Right forelimb (tissue), 1 donor: ENCODE data around the gene YIPF5.

ENCODE experiments used
- DNase-seq: peaks from one replicate; pipeline ENCODE4 v3.0.0-alpha.2; 2018

Gene YIPF5

DNA sequence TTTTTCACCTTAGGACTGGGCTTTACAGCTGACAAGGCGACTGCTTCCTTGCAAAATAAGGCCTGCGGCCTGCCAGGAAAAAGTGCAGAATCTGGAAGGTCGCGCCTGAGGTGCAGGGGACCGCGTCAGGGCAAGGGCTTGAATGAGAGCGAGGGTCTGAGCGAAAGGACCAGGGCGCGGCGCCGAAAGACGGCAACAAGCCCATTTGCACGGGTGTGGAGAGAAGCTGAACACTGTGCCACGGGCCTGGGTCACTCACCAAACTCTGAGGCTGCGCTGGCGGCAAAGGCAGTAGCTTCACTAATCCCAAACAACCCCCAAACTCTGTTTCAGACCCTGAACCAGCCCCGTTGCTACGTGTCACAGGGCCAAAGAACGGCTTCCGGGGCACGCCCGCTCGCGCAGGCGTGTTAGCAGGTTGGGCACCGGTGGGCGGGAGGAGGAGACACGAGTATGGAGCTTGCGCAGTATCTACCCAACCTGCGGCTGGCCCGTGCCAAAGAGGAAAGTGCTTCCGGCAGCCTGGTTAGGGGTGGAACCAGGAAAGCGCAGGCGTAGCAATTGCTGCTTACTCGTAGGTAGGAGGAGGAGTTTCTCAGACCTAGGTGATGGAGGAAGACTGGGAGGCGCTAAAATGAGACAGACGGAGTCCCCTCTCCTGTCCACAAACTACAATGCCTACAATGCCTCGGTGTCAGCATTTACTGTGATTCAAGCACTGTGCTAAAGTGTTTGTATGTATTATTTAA lies at the start of gene YIPF5, which contains the start of gene KCTD16:
YIPF5 (minus strand) TSS at position 384 of the 749 bp plus-strand sequence. CDS start 704 bp downstream, outside the sequence.
KCTD16 (plus strand) TSS at position 598 of the 749 bp plus-strand sequence.
- DNase-seq: peak; percentile 96

GRCh38 chr5:144219869-144220268 lies 49.4 kb upstream of the YIPF5 start:
- no peak for DNase-seq

- DNase-seq: no peak
These were observed 40.2 kb upstream of the YIPF5 start for GRCh38 chr5:144210655-144211054.

DNA sequence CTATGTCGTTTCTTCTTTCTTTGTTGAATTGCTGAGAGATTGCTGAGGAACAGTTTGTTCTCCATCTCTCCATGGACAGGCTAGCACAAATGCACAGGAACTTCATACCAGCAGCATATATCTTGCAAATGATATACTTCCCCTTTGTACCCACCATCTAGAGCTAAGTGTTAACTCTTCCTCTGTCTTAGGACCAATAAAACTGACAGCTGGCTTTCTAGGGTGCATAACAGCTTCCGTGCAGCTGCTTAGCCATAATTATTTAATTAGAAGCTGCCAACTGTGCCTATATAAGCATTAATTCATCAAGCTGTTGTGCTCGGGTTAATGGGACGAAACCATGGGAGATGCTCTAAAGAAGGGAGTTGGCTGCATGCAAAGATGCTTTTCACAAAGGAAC lies 38.9 kb upstream of the YIPF5 start:
- no peak for DNase-seq

DNA sequence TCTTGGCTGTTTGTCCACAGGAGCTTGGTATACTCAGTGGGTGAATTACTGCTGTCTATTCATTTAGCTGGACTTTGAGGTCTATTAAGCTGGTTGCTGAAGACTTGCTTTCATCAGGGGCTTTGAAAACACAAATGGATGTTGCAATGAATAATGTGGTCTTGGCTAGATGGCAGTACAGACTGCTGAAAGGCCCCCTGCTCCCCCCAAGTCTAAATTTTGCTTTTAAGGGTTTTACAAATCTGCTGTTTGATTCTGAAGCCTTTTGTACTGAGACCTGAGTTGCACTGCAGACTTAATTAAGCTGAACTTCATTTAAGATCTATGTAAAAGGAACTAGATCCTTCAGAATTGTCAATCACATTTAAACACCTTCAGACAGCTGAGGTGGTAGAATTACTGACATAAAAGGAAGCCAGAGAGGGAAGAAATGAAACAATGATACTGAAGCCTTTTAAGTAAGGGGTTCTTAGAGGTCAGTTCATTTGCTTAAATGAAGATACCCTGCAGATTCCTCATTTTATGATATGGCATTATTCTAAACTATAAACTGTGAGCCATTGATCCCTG lies 37.5 kb upstream of the YIPF5 start:
- DNase-seq: no peak

- no peak for DNase-seq
These were observed 35.7 kb upstream of the YIPF5 start for GRCh38 chr5:144206141-144206540.

GRCh38 chr5:144205141-144205551 lies 34.7 kb upstream of the YIPF5 start:
- peak; percentile 49 for DNase-seq

DNA sequence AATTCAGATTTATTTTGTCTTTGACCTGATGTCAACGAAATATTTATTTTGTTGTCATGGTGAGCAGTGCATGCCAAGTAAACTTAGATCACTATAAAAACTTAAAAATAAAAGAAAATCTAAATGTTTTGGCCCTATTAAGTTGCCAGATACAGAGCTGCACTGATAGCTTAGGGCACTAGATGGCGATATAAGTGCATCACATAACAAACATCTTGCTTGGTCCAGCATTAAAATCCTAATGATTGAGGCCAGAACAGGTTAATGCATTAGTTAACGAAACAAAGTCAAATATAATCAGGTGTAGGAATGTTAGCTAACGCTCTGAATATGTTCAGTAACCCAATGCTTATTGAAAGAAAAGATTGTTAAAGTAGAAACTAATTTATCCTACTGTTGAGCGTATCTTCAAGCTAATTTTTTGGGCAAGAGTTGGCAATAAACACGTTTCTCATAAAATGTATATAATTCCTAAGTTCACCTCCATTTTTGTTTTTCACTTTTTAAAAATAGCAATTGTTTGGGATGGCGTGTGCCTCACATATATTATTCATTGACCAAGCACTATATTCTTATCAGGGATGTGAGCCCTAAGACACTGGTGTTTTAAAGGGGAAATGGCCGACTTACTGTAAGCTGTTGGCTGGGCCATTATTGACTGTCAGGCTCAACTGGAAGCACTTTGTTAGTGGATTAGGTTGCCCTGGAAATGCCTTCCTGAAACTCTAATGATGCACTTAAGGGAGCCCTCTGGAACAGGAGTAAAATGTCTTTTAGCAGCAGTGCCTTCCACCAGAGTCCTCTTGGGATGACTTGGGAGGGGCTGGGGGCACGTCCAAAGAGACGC lies 33.5 kb upstream of the YIPF5 start:
- no peak for DNase-seq

DNA sequence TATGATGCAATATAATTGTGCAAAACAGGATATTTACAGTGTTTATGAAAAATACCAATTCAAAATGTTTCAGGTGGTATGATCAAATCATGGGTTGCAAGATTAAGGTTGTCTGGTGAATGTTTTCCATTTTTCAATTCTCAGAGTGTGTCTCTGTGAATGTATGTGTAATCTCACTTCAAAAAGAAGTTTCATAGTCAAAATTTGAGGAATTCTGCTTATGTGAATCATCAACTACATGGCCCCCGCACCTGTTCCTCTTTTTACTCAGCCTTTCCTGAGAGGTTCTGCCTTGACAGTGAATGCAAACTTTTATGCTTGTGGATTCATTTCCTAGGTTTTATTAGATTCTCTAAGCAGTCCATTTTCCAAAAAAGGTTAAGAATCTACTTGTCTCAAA lies 32.3 kb upstream of the YIPF5 start:
- no peak for DNase-seq

DNA sequence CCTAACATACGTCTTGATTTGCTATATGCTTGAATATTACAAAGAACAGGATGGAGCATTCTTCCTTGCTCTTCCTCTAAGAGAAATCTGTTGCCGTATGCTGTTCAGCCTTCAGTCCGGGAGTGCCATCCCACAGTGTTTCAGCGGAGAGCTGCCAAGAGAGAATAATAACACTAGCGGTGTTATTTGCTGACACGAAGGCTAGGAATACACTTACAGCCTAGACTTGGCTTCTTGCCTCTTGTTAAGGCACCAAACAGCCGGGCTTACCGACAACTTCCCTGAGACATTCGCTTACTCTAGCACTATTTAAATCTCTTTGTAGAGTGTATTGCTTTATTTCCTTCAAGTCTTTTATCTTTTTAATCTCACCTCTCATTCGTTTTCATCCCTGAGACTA lies 31.6 kb upstream of the YIPF5 start:
- no peak for DNase-seq

GRCh38 chr5:144201588-144201987 lies 31.1 kb upstream of the YIPF5 start:
- no peak for DNase-seq

GRCh38 chr5:144198386-144198785 lies 27.9 kb upstream of the YIPF5 start:
- no peak for DNase-seq

- no peak for DNase-seq
These were observed 26.2 kb upstream of the YIPF5 start for GRCh38 chr5:144196612-144197011.

GRCh38 chr5:144195448-144195847 lies 25.0 kb upstream of the YIPF5 start:
- DNase-seq: no peak

DNA sequence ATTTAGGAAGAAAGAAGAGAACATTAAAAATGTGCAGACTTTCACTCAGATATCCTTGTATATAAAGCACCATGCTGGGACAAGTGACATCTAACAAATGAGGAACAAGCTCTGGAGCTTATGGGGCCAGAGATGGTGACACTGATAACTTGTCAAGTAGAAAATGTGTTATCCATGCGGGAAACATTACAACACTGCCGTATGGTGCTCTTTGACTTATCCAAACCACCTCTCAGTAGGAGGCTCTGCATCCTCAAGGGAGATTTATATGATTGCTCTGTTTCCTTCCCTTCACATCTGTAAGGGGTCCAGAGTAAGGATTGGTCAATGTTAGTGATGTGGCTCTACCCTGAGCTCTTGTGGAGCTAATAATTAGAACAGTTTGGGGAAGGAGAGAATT lies 23.7 kb upstream of the YIPF5 start:
- DNase-seq: no peak

DNA sequence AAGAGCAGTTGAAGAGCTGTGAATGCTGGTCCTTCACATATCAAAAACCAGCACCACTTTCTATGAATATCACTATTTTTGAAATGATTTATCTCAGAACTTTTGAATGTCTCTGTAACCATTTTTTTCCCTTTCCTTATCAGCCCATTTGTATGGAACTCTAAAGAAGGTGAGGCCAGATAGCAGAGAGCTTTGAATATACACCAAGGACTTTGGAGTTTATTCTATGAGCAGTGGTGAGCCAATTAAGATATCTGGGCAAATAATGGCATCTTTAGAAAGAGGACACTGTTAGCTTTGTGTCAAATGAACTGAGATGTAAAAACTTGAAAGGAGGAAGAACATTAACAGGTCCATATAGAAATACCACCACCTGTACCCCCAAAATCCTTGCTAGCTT lies 22.2 kb upstream of the YIPF5 start:
- no peak for DNase-seq

DNA sequence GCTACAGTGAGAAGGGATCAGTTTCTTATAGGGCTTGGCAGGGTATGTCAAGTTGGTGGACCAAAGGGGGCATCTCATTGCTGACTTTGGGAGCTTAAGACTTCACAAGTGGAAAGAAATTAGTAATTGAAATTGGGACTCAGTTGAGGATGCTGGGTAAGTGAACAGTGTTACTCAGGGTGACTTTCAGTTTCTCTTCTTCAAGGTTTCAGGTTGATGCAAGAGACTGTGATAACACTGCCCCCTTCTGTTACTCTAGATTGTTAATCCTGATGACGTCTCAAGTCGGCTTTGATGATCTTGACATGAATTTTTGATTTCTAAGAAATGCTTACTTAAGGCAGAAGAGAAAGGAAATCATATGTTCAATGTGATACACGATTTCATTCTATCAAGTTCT lies 21.5 kb upstream of the YIPF5 start:
- DNase-seq: no peak

DNA sequence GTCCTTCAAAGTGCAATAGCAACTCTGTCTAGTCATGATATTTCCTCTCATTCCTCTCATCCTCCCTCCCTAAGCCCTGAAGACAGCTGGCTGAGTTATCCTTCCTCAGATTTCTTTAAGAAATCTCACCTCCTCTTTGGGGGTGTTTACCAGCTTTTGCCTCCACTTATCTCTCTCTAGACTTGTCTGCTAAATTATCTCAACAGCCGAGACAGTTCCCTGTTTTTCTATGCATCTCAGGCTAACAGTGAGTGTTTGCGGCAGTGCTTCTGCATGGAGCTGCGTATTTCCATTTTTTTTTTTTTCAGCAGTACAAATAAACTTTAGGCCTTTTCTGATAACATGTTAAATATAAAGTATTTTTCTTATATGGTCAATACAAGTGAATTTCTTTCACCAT lies 21.1 kb upstream of the YIPF5 start:
- DNase-seq: no peak

GRCh38 chr5:144189800-144190429 lies 19.5 kb upstream of the YIPF5 start:
- no peak for DNase-seq

DNA sequence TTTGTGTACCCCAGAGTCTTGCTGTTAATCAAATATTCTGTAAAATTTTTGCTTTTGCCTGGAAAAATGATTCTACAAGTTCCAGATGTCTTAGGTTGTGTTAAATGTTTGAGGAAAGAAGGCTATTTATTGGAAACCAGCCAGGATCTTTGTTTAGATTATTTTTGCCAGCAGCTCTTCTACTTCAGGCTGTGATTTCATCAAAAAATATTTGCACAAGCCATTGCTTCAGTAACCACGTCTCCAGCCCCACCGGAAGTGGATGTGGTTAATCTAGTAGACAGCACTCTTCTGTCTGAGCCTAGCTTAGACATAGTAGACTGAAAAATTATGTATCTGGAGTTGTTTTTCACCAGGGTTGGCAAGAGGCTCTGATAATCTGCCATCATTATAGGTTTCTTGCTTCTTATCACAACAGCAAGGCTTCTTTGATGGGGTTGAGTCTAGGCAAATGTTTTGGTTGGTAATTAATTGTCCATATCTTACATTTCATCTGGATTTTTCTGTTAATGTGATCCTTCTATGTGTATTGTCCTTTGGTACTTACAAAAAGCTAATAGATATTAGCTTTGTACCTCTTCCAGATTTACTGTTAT lies 17.3 kb upstream of the YIPF5 start:
- DNase-seq: no peak

DNA sequence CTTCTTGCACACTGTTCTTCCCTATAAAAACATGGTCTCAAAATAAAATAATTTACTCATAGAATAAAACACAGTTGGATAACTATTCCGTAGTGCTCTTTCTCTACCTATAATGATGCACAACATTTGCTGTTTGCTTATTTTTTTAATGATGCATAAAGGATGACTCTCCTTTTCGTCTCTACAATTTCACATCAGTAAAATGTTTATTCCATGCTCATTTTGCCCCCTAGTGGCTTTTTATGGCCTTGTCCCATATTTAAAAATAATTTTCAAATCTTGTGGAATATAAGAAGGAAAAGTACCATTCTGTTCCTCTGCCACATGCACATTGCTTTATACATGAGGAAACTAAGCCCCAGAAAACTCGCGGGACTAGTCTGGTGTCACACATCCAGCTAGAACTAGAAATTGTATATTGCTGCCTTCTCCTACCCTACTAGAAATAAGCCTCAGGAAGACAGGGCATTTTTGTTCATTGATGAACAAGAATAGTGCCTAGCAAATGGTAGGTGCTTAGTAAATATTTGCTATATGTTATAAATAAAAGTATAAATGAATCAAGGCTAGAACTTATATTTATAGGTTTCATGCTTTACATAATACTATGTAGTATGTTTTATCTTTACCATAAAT lies 12.9 kb upstream of the YIPF5 start:
- no peak for DNase-seq

- DNase-seq: no peak
These were observed 8.8 kb upstream of the YIPF5 start for GRCh38 chr5:144179226-144179625.
